NCI-H1694 (cell line): ENCODE data around the gene FAM170B.

Experiments
- DNase-seq: peaks from one replicate; lab custom pipeline; 2025; lab: John Stamatoyannopoulos, UW

Gene FAM170B

GRCh38 chr10:49169776-49170175, 36.0 kb upstream of the FAM170B start:
- DNase-seq = no peak

- DNase-seq = no peak
Measured at GRCh38 chr10:49168831-49169500, 35.1 kb upstream of the FAM170B start.

GRCh38 chr10:49168171-49168540, 34.3 kb upstream of the FAM170B start:
- no peak for DNase-seq

- DNase-seq = no peak
Measured at GRCh38 chr10:49167425-49168170, 33.8 kb upstream of the FAM170B start.

- DNase-seq = no peak
Measured at GRCh38 chr10:49166484-49167400, 32.9 kb upstream of the FAM170B start.

- DNase-seq = no peak
Measured at GRCh38 chr10:49165821-49166483, 32.1 kb upstream of the FAM170B start.

- no peak for DNase-seq
Measured at GRCh38 chr10:49165259-49165658, 31.4 kb upstream of the FAM170B start.

GRCh38 chr10:49164559-49165188, 30.9 kb upstream of the FAM170B start:
- no peak for DNase-seq

GRCh38 chr10:49163741-49164140, 29.9 kb upstream of the FAM170B start:
- DNase-seq = no peak

- DNase-seq = no peak
Measured at GRCh38 chr10:49162761-49163310, 29.0 kb upstream of the FAM170B start.

- no peak for DNase-seq
Measured at GRCh38 chr10:49162063-49162462, 28.2 kb upstream of the FAM170B start.

- no peak for DNase-seq
Measured at GRCh38 chr10:49161411-49161997, 27.7 kb upstream of the FAM170B start.

GRCh38 chr10:49160814-49161213, 27.0 kb upstream of the FAM170B start:
- no peak for DNase-seq

- no peak for DNase-seq
Measured at GRCh38 chr10:49160110-49160509, 26.3 kb upstream of the FAM170B start.

GRCh38 chr10:49158915-49159314, 25.1 kb upstream of the FAM170B start:
- no peak for DNase-seq

- no peak for DNase-seq
Measured at GRCh38 chr10:49158404-49158803, 24.6 kb upstream of the FAM170B start.

- DNase-seq = no peak
Measured at GRCh38 chr10:49157229-49157628, 23.4 kb upstream of the FAM170B start.

- no peak for DNase-seq
Measured at GRCh38 chr10:49154641-49155040, 20.8 kb upstream of the FAM170B start.

GRCh38 chr10:49153971-49154370, 20.1 kb upstream of the FAM170B start:
- DNase-seq = no peak

- DNase-seq = no peak
Measured at GRCh38 chr10:49153115-49153514, 19.3 kb upstream of the FAM170B start.

GRCh38 chr10:49152663-49153062, 18.8 kb upstream of the FAM170B start:
- no peak for DNase-seq
